Measurements from ENCODE around the gene ALOX5.

- TF ChIP-seq CTCF (IDR thresholded peaks at IDR 0.05) (no peak), POLR2AphosphoS5 (IDR thresholded peaks at IDR 0.05) (no peak), POLR2A (IDR thresholded peaks at IDR 0.05) (no peak)
Observed at GRCh38 chr10:45428611-45429510, 54.8 kb downstream of the ALOX5 start.
